ENCODE data around the gene PCDHA9.

GRCh38 chr5:140840978-140841962 is 6.9 kb upstream of the PCDHA9 start, which contains the start of gene PCDHA8:
- TF ChIP-seq CTCF (IDR thresholded peaks at IDR 0.05): no peak
- no peak for TF ChIP-seq POLR2A (IDR thresholded peaks at IDR 0.05)

Data from body of pancreas (tissue), 4 donors.